Erythroblast (primary cell): ENCODE measurements around the gene CPNE5.

ENCODE experiments used
- GATA1 ChIP-seq: IDR thresholded peaks from 2 replicates; pipeline ENCODE4 v1.6.1; 2011; ENCODE audit warnings: low read depth, mild to moderate bottlenecking, control low read depth, low read length, moderate library complexity
- POLR2A ChIP-seq: IDR thresholded peaks from 2 replicates; pipeline ENCODE4 v1.6.1; 2011; ENCODE audit warnings: mild to moderate bottlenecking, low read length

GRCh38 chr6:36715469-36715868 is 123.8 kb downstream of the CPNE5 start:
- TF ChIP-seq POLR2A (no peak), GATA1 (no peak)
